Activated naive CD4-positive, alpha-beta T cell treated with anti-CD3 and anti-CD28 coated beads, Interleukin-2, amount 50 U/mL, for 24 hours (primary cell): Measurements from ENCODE around the gene PRRC1.

ENCODE experiments used
- H3K27ac Mint-ChIP-seq: one replicate; pipeline ENCODE4 v1.8.0; 2021; ENCODE audit warnings: mild to moderate bottlenecking, mixed read lengths
- H3K27me3 Mint-ChIP-seq: one replicate; pipeline ENCODE4 v1.8.0; 2021; ENCODE audit warnings: mixed read lengths
- H3K36me3 Mint-ChIP-seq: one replicate; pipeline ENCODE4 v1.8.0; 2021; ENCODE audit warnings: mixed read lengths
- H3K4me1 Mint-ChIP-seq: one replicate; pipeline ENCODE4 v1.8.0; 2021; ENCODE audit warnings: mixed read lengths
- H3K4me3 Mint-ChIP-seq: one replicate; pipeline ENCODE4 v1.8.0; 2021; ENCODE audit warnings: mild to moderate bottlenecking, mixed read lengths
- H3K9me3 Mint-ChIP-seq: one replicate; pipeline ENCODE4 v1.8.0; 2021; ENCODE audit warnings: mixed read lengths

PRRC1 gene

DNA sequence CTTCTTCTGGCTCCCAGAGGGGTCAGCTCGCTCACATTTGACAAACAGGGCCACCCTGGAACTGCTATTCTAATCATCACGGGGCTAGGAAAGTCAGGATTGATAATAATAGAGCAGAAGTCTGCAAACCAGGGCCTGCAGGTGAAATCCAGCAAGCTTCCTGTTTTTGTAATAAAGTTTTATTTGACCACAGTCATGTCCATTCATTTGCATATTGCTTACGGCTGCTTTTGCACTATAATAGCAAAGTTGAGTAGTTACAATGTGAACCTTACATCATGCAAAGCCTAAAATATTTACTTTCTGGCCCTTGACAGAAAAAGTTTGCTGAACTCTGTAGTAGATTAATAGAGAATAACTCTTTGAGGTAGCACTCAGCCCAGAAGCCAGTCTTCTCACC is 68.2 kb downstream of the PRRC1 start:
- Mint-ChIP-seq H3K36me3 (no peaks in the 10 kb centered on the region), H3K4me1 (no peaks in the 10 kb centered on the region), H3K27me3 (peaks cover 3% of the 10 kb centered on the region), H3K9me3 (no peaks in the 10 kb centered on the region), H3K27ac (no peak overlapping the region), H3K4me3 (no peak overlapping the region)

DNA sequence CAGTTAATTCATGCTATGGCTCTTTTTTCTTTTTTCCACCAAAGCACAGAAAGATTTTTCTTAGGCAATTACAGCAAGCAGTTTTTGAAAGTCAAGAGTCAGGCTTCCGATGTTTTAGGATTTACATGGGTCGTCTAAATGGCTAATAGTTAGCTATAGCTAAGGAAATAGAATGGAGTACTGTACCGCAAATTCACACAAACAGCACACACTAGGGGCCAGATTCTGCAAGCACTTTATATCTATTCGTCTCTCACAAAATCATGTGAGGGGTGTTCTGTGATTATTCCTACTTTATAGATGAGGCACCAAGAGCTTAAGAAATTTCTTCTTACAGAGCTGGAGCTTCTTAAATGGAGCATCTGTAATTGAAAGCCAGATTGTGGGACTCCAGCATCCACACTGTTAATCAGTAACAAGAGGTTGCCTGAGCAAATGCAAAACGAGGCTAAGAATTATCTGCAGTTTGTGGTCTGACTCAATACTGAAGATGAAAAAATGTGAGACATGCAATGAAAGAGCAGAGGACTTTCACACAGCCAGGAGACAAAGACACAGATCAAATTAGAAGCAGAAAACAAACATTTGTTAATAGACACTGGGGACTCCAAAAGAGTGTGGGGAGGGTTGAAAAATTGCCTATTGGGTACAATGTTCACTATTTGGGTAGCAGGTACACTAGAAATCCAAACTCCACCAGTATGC is 68.8 kb downstream of the PRRC1 start:
- Mint-ChIP-seq H3K4me3 (no peak overlapping the region), H3K27me3 (peaks cover 3% of the 10 kb centered on the region), H3K27ac (no peak overlapping the region)

DNA sequence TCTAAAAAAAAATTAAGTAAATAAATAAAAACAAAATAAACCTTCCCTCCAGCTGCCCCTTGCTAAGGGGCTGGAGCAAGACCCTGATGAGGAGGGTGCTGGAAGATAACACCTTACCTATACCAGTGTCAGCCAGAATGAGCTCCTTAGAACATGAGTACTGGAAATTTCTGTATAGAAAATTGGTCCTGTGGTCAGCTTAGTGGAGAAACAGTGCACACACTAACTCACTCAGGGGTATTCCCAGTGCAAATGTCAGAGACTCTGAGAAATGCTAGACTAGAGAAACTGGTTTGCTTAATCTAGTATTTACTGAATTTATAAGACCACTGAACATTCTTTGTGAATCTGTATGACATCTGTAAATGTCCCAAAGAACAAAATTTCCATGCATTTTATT is 69.4 kb downstream of the PRRC1 start:
- Mint-ChIP-seq H3K9me3 (no peaks in the 10 kb centered on the region), H3K36me3 (no peaks in the 10 kb centered on the region), H3K27ac (no peak overlapping the region), H3K27me3 (peaks cover 6% of the 10 kb centered on the region), H3K4me3 (no peak overlapping the region), H3K4me1 (no peaks in the 10 kb centered on the region)

More for the DNA sequence above, 68.8 kb downstream of the PRRC1 start:
- H3K9me3 Mint-ChIP-seq = no peaks in the 10 kb centered on the region
- H3K4me1 Mint-ChIP-seq = no peaks in the 10 kb centered on the region
- H3K36me3 Mint-ChIP-seq = no peaks in the 10 kb centered on the region

- no peaks in the 10 kb centered on the region for H3K4me1 Mint-ChIP-seq
- peaks cover 6% of the 10 kb centered on the region for H3K27me3 Mint-ChIP-seq
- H3K9me3 Mint-ChIP-seq = no peaks in the 10 kb centered on the region
- no peak overlapping the region for H3K4me3 Mint-ChIP-seq
- H3K36me3 Mint-ChIP-seq = no peaks in the 10 kb centered on the region
- no peak overlapping the region for H3K27ac Mint-ChIP-seq
Observed at GRCh38 chr5:127587246-127587917, 69.9 kb downstream of the PRRC1 start.

- no peaks in the 10 kb centered on the region for H3K36me3 Mint-ChIP-seq
- no peaks in the 10 kb centered on the region for H3K4me1 Mint-ChIP-seq
- H3K27me3 Mint-ChIP-seq = peaks cover 6% of the 10 kb centered on the region
- H3K9me3 Mint-ChIP-seq = no peaks in the 10 kb centered on the region
- H3K27ac Mint-ChIP-seq = no peak overlapping the region
- H3K4me3 Mint-ChIP-seq = no peak overlapping the region
Observed at GRCh38 chr5:127588368-127588767, 70.9 kb downstream of the PRRC1 start.

DNA sequence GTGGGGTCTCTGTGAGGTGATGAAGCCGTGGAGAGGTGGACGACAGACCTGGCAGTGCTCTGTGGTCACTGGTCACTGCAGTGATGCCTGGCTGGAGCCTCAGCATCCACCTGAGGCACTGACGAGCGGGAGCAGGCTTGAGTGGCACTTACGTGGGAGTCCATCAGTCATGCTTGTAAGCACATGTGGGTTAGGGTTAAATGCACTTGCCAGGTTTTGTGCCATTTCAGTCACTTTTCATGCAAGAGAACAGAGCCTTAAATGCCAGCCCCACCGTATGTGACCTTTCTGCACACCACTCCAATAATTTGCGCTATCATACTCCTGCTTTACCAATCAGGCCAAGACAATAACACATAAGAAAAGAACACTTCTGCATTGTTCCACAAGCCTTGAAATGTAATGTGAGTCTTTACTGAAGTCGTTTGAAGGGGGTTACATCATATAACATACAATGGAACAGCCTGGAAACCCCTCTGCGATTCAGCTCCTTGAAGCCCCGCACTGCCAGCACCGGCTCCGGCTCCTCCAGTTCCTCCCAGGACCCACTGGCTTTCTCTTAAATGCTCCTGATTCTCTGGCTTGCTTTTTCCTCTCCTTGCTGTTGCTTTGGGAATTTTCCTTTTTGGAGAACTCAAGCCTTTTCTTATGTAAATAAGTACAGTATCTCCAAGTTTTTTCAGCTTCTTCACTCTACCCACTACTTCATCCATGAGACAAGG is 72.0 kb downstream of the PRRC1 start:
- H3K9me3 Mint-ChIP-seq = no peaks in the 10 kb centered on the region
- H3K27me3 Mint-ChIP-seq = peaks cover 6% of the 10 kb centered on the region
- no peaks in the 10 kb centered on the region for H3K36me3 Mint-ChIP-seq
- no peaks in the 10 kb centered on the region for H3K4me1 Mint-ChIP-seq
- H3K4me3 Mint-ChIP-seq = no peak overlapping the region
- no peak overlapping the region for H3K27ac Mint-ChIP-seq

DNA sequence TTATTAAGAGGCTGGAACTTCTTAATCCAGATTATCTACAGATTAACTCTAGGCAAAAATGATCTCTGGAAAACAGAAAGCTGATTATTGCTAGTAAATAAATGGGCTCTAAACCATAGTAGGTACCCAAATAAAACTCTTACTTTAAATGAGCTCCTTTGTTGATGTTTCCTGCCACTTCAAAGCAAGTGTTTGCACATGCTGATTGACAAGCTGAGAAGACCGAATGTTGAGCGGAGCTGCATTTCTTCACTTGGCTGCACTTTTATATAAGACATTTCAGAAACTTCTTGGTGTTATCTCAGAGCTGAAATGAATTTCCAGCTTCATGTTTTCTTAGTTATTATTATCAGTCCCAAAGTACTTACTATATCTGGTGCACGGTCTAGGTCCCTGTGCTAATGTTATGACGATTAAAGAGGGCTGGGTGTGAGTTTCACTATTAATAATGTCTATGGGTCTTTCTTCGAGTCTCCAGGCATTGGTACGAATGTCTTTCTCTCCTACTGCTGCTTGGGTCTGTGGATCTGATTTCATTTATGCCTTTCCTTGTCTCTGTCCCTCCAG is 72.8 kb downstream of the PRRC1 start:
- Mint-ChIP-seq H3K27me3 (peaks cover 6% of the 10 kb centered on the region), H3K4me3 (no peak overlapping the region), H3K9me3 (no peaks in the 10 kb centered on the region), H3K4me1 (no peaks in the 10 kb centered on the region), H3K36me3 (no peaks in the 10 kb centered on the region), H3K27ac (no peak overlapping the region)

DNA sequence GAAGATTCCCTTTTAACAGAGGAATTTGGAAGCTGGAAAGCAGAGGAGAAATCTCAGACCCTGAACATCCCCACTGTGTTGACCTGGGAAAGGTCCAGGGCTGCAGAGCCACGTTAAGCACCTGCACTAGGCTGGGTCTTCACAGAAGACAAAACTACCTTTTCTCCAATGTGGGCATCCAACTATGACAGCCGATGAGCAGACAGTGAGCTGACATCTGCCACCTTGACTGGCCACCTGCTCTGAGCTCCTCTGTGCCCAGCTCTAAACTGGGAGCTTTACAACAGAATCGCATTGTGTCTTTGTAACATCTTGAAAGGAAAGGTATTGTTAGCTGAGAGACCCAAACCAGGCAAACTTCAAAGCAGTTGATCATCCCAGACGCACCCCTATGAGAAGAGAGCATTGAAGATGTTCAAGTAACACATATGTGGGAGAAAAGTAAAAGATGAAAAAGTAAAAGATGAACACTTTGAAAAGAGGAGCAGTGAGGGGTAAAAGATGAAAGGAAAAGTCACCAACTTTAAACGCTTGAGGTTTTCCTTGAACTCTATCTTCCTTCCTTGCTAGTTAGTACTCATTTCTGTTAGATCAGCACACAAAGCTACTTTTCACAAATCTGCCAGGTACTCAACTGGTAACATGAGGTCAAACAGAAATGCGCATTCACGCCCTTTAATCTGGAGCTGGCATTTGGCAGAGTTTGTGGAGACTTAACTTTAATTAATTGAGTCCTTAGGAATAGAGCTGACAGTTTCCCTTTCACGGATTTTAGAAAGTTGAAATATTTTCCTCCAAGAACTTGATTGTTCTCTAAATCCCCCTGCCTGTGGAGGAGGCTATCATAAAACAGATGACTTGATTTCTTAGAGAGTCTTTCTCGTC is 78.3 kb downstream of the PRRC1 start:
- no peak overlapping the region for H3K4me3 Mint-ChIP-seq

DNA sequence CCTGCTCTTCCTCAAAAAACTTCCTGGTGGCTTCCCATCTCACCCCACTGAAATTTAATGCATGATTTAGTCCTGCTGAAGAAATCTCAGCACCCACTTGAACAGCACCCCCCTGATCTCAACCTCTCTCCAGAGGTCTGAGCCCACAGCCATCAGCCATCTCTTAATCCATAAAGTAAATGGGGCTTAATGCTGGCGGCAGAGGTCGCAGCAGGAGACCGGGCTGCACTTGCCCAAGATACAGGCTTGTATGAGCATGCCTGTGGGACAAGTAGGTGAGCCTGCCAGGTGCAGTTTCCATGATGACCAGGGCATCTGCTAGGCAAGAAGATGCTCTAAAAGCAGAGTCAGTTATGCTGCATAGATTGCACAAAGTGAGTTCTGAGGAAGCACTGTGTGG is 79.1 kb downstream of the PRRC1 start:
- Mint-ChIP-seq H3K27me3 (peaks cover 3% of the 10 kb centered on the region), H3K36me3 (no peaks in the 10 kb centered on the region), H3K4me1 (peaks cover 8% of the 10 kb centered on the region), H3K27ac (no peak overlapping the region), H3K9me3 (no peaks in the 10 kb centered on the region), H3K4me3 (no peak overlapping the region)

More for the DNA sequence above, 78.3 kb downstream of the PRRC1 start:
- Mint-ChIP-seq H3K9me3 (no peaks in the 10 kb centered on the region), H3K4me1 (peaks cover 8% of the 10 kb centered on the region), H3K27me3 (peaks cover 3% of the 10 kb centered on the region), H3K36me3 (no peaks in the 10 kb centered on the region), H3K27ac (no peak overlapping the region)

GRCh38 chr5:127599320-127599719 is 81.9 kb downstream of the PRRC1 start:
- no peak overlapping the region for H3K27ac Mint-ChIP-seq
- H3K4me1 Mint-ChIP-seq = peaks cover 8% of the 10 kb centered on the region
- no peaks in the 10 kb centered on the region for H3K9me3 Mint-ChIP-seq
- no peak overlapping the region for H3K4me3 Mint-ChIP-seq
- H3K36me3 Mint-ChIP-seq = no peaks in the 10 kb centered on the region
- H3K27me3 Mint-ChIP-seq = peaks cover 3% of the 10 kb centered on the region

GRCh38 chr5:127599847-127600246 is 82.4 kb downstream of the PRRC1 start:
- no peak overlapping the region for H3K27ac Mint-ChIP-seq
- no peaks in the 10 kb centered on the region for H3K36me3 Mint-ChIP-seq
- H3K9me3 Mint-ChIP-seq = no peaks in the 10 kb centered on the region
- H3K4me1 Mint-ChIP-seq = peaks cover 8% of the 10 kb centered on the region
- H3K27me3 Mint-ChIP-seq = peaks cover 3% of the 10 kb centered on the region
- H3K4me3 Mint-ChIP-seq = no peak overlapping the region

DNA sequence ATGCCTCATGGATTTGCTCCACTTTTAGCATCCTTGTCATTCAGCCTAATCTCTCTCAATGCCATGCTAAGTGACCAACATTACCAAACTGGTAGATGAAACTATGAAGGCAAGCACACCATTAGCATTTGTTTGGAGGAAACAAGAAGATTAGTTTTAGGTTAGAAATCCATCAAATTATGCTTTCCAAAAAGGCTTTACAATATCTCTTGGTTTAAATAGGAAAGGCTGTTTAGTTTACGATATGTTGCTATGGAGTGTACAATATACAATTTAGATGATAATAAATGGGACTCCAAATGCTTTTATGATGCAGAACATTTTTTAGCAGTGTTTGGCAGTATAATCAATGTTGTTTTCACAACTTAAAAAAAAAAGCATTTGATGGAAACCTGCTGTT is 83.7 kb downstream of the PRRC1 start:
- Mint-ChIP-seq H3K27ac (no peak overlapping the region), H3K4me3 (no peak overlapping the region), H3K4me1 (no peaks in the 10 kb centered on the region), H3K9me3 (no peaks in the 10 kb centered on the region), H3K27me3 (peaks cover 3% of the 10 kb centered on the region), H3K36me3 (no peaks in the 10 kb centered on the region)

GRCh38 chr5:127601601-127602000 is 84.2 kb downstream of the PRRC1 start:
- Mint-ChIP-seq H3K27me3 (peaks cover 3% of the 10 kb centered on the region), H3K9me3 (no peaks in the 10 kb centered on the region), H3K27ac (no peak overlapping the region), H3K4me1 (no peaks in the 10 kb centered on the region), H3K36me3 (no peaks in the 10 kb centered on the region), H3K4me3 (no peak overlapping the region)

- no peak overlapping the region for H3K27ac Mint-ChIP-seq
- no peak overlapping the region for H3K4me3 Mint-ChIP-seq
- H3K36me3 Mint-ChIP-seq = no peaks in the 10 kb centered on the region
- H3K9me3 Mint-ChIP-seq = no peaks in the 10 kb centered on the region
- peaks cover 3% of the 10 kb centered on the region for H3K27me3 Mint-ChIP-seq
- H3K4me1 Mint-ChIP-seq = no peaks in the 10 kb centered on the region
Observed at GRCh38 chr5:127602481-127602880, 85.0 kb downstream of the PRRC1 start.
